Colon (tissue), 2 donors: Measurements from ENCODE around the gene TGM2.
"Not testable (repeated sequence)": the region's sequence is repeated elsewhere in the genome, so short reads cannot be mapped to it uniquely, and the experiment has no call there.

ENCODE experiments used
- FAIRE-seq: peaks from 2 replicates; lab custom pipeline; 2012; peaks lifted over from hg19 to GRCh38; lab: Jason Lieb, UNC
- donor health status: control.
- donor health status: control.

Gene TGM2

GRCh38 chr20:38115205-38115604, 49.9 kb downstream of the TGM2 start:
- FAIRE-seq = no peak

- no peak for FAIRE-seq
Observed at GRCh38 chr20:38114353-38114791, 50.7 kb downstream of the TGM2 start.

- no peak for FAIRE-seq
Observed at GRCh38 chr20:38113401-38114325, 51.4 kb downstream of the TGM2 start.

- FAIRE-seq = no peak
Observed at GRCh38 chr20:38112930-38113294, 52.2 kb downstream of the TGM2 start.

GRCh38 chr20:38112261-38112929, 52.7 kb downstream of the TGM2 start:
- FAIRE-seq = no peak

GRCh38 chr20:38111366-38112232, 53.5 kb downstream of the TGM2 start:
- no peak for FAIRE-seq

GRCh38 chr20:38110525-38111178, 54.4 kb downstream of the TGM2 start:
- FAIRE-seq = no peak

- FAIRE-seq = no peak
Observed at GRCh38 chr20:38109591-38110524, 55.2 kb downstream of the TGM2 start.

- FAIRE-seq = no peak
Observed at GRCh38 chr20:38108986-38109541, 56.0 kb downstream of the TGM2 start.

- no peak for FAIRE-seq
Observed at GRCh38 chr20:38108438-38108985, 56.6 kb downstream of the TGM2 start.

GRCh38 chr20:38107916-38108315, 57.2 kb downstream of the TGM2 start:
- FAIRE-seq = not testable (repeated sequence)

- FAIRE-seq = not testable (repeated sequence)
Observed at GRCh38 chr20:38107386-38107785, 57.7 kb downstream of the TGM2 start.

GRCh38 chr20:38106461-38106860, 58.6 kb downstream of the TGM2 start:
- FAIRE-seq = no peak

GRCh38 chr20:38104285-38104684, 60.8 kb downstream of the TGM2 start:
- FAIRE-seq = no peak

- not testable (repeated sequence) for FAIRE-seq
Observed at GRCh38 chr20:38102206-38102605, 62.9 kb downstream of the TGM2 start.

GRCh38 chr20:38098952-38099351, 66.1 kb downstream of the TGM2 start:
- no peak for FAIRE-seq

GRCh38 chr20:38095017-38095686, 69.9 kb downstream of the TGM2 start:
- no peak for FAIRE-seq

GRCh38 chr20:38094373-38094891, 70.6 kb downstream of the TGM2 start:
- no peak for FAIRE-seq

GRCh38 chr20:38093641-38094077, 71.4 kb downstream of the TGM2 start:
- no peak for FAIRE-seq
